ENCODE results near the gene WNT9B. TPM values are rescaled to one million over a fixed set of nuclear protein-coding genes. Genes with fewer than 3 reads are reported as not detected.

Gene WNT9B
- total and polyA plus RNA-seq, 9 of the 15 experiments (the other 6 are each of a cell fraction or from before 2014, with no cell fraction given), result not detected

GRCh38 chr17:46832945-46833839 is 18.2 kb upstream of the WNT9B start (continued):
- no peak for TF ChIP-seq FOXP4 (CRISPR knock-in tag; IDR thresholded peaks at IDR 0.05; ENCODE audit: borderline replicate concordance)
- peak; percentile 22; the same call in 1 of the 2 replicates for TF ChIP-seq JUND (IDR thresholded peaks at IDR 0.05; ENCODE audit: borderline replicate concordance, low read depth, low read length)
- TF ChIP-seq JUND (tag; IDR thresholded peaks at IDR 0.05; ENCODE audit: borderline replicate concordance, low read depth, low read length), result no peak
- no peak for TF ChIP-seq RBM17 (IDR thresholded peaks at IDR 0.05; ENCODE audit: borderline replicate concordance, low read depth, low read length)
- TF ChIP-seq ARID4B (CRISPR knock-in tag; IDR thresholded peaks at IDR 0.05), result no peak
- TF ChIP-seq HSF4 (CRISPR knock-in tag; IDR thresholded peaks at IDR 0.05; ENCODE audit: borderline replicate concordance), result no peak
- no peak for TF ChIP-seq SFPQ (IDR thresholded peaks at IDR 0.05; ENCODE audit: low read depth, low read length)
- no peak for TF ChIP-seq MIER1 (IDR thresholded peaks at IDR 0.05; ENCODE audit: low read depth)
- peak; percentile 90 for TF ChIP-seq CREM (IDR thresholded peaks at IDR 0.05; ENCODE audit: low read depth)
- TF ChIP-seq MAX (CRISPR knock-in tag; IDR thresholded peaks at IDR 0.05), result peak; percentile 55; the same call in 1 of the 2 replicates
- no peak for TF ChIP-seq POLR2G (IDR thresholded peaks at IDR 0.05; ENCODE audit: low read depth, low read length)
- no peak for TF ChIP-seq PYGO2 (tag; IDR thresholded peaks at IDR 0.05)
- TF ChIP-seq ZNF511 (CRISPR knock-in tag; IDR thresholded peaks at IDR 0.05), result no peak
- no peak for TF ChIP-seq ZNF217 (CRISPR knock-in tag; IDR thresholded peaks at IDR 0.05)
- TF ChIP-seq PHB (CRISPR knock-in tag; IDR thresholded peaks at IDR 0.05), result no peak
- peak; percentile 33; the same call in 1 of the 2 replicates for TF ChIP-seq BHLHE40 (IDR thresholded peaks at IDR 0.05; ENCODE audit: low read length)
- TF ChIP-seq SPI1 (IDR thresholded peaks at IDR 0.05; ENCODE audit: borderline replicate concordance, low read depth, low read length), result no peak

Data from K562 (cell line).